PC-9 (cell line): Measurements from ENCODE around the gene RREB1. TPM values are rescaled to one million over a fixed set of nuclear protein-coding genes. Genes with fewer than 3 reads are reported as not detected.

Source experiments
- BruUV-seq: library from RNA; stranded (reverse); fragments of 400-500 nt; replicated peaks from 2 replicates; lab custom pipeline; 2021; lab: Mats Ljungman, UMichigan
- CTCF ChIA-PET: fragments of 300-600 bp; sonication (Branson Sonifier 250); formaldehyde crosslinking; loops from one replicate; lab custom pipeline; 2022; ENCODE audit warnings: antibody characterized with exemption; lab: Charles Lee
- POLR2A ChIA-PET: fragments of 300-600 bp; sonication (Branson Sonifier 250); formaldehyde crosslinking; loops from one replicate; lab custom pipeline; 2022; ENCODE audit warnings: antibody characterized with exemption; ENCODE audit not compliant: unreplicated experiment; lab: Charles Lee
- DNase-seq, 2 experiments: peaks; one replicate each; pipeline versions ENCODE4 v3.0.0 to v3.0.0-alpha.2; 2015 to 2022; ENCODE audit warnings: mixed read lengths in 1 of 2
- H2AFZ ChIP-seq: fragments of 200-600 bp; sonication (generic); 2 replicates; pipeline ENCODE4 v1.8.1; 2017; ENCODE audit warnings: antibody characterized with exemption
- H3F3A ChIP-seq: fragments of 200-600 bp; sonication (generic); 2 replicates; pipeline ENCODE4 v1.8.1; 2017; ENCODE audit warnings: antibody characterized with exemption, mild to moderate bottlenecking, low read depth; ENCODE audit not compliant: insufficient read depth
- H3K27ac ChIP-seq: fragments of 200-600 bp; sonication (generic); 2 replicates; pipeline ENCODE4 v1.6.1; 2016; ENCODE audit warnings: mixed run types
- H3K27me3 ChIP-seq: fragments of 200-600 bp; sonication (generic); 2 replicates; pipeline ENCODE4 v1.6.1; 2016; ENCODE audit warnings: low read depth, mixed run types; ENCODE audit not compliant: insufficient read depth
- H3K36me3 ChIP-seq: fragments of 200-600 bp; sonication (generic); 2 replicates; pipeline ENCODE4 v1.6.1; 2016; ENCODE audit warnings: low read depth, mixed run types
- H3K4me1 ChIP-seq: fragments of 200-600 bp; sonication (generic); replicated peaks from 2 replicates; pipeline ENCODE4 v1.6.1; 2016; ENCODE audit warnings: mixed run types; ENCODE audit not compliant: insufficient read depth
- H3K4me2 ChIP-seq: fragments of 200-600 bp; sonication (generic); 2 replicates; pipeline ENCODE4 v1.6.1; 2017; ENCODE audit warnings: mixed run types
- H3K4me3 ChIP-seq: fragments of 200-600 bp; sonication (generic); 2 replicates; pipeline ENCODE4 v1.6.1; 2016; ENCODE audit warnings: mixed run types
- H3K79me2 ChIP-seq: fragments of 200-600 bp; sonication (generic); 2 replicates; pipeline ENCODE4 v1.6.1; 2017; ENCODE audit warnings: low read depth, mixed run types
- H3K9me2 ChIP-seq: fragments of 200-600 bp; sonication (generic); 2 replicates; pipeline ENCODE4 v1.8.1; 2017; ENCODE audit warnings: mild to moderate bottlenecking; ENCODE audit not compliant: insufficient read depth
- H3K9me3 ChIP-seq: fragments of 200-600 bp; sonication (generic); 2 replicates; pipeline ENCODE4 v1.8.1; 2016; ENCODE audit warnings: low read depth; ENCODE audit not compliant: insufficient read depth
- H4K20me1 ChIP-seq: fragments of 200-600 bp; sonication (generic); 2 replicates; pipeline ENCODE4 v1.8.1; 2017; ENCODE audit not compliant: insufficient read depth
- EZH2 ChIP-seq: fragments of 200-600 bp; sonication (generic); IDR thresholded peaks from 2 replicates; pipeline ENCODE4 v1.8.0; 2017; ENCODE audit warnings: antibody characterized with exemption, low read depth
- intact Hi-C: fragments of 100-400 bp; cut with micrococcal nuclease; formaldehyde crosslinking; loops from one replicate; pipeline ENCODE4 v1.10.0; 2022; ENCODE audit not compliant: unreplicated experiment
- total RNA-seq: library from RNA; stranded (reverse); gene quantifications from 2 replicates; pipeline ENCODE4 v1.2.3, GENCODE V29; 2021
- TF ChIP-seq, protein P1 (sequence below): fragments of 200-600 bp; sonication (generic); conservative IDR thresholded peaks from 2 replicates; pipeline ENCODE4 v1.6.1; 2017; ENCODE audit warnings: mixed run types, antibody characterized with exemption, mild to moderate bottlenecking, moderate library complexity

The RREB1 gene
- total RNA-seq, 1 experiment from 2014 or later, result 38.4 TPM

DNA sequence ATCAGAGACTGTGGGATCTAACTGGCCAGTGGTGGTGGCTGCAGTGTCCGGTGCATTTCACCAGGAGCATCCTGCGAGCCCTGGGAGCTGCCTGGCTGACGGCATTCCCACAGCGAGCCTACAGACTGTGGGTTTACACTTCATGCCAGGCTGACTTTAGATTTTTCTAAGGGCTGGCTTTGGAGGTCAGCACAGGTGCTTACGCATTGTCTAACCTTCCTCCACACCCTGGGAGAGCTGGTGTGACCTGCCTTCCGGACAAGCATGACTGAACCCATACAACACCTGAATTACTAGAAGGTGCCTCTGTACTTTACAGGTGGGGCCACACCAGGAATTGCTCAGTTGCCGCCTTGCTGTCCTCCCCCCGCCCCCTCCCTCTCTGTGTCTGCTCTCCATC lies 96.2 kb downstream of the RREB1 start:
- no TSS peak for BruUV-seq
- Histone ChIP-seq H3K27ac (no peak overlapping the region), H3K4me3 (no peak overlapping the region), H3F3A (peaks cover 19% of the 10 kb centered on the region; the same call in 1 of the 2 replicates), H3K27me3 (no peaks in the 10 kb centered on the region), H2AFZ (no peak overlapping the region), H3K9me3 (no peaks in the 10 kb centered on the region), H3K9me2 (no peaks in the 10 kb centered on the region), H4K20me1 (no peaks in the 10 kb centered on the region), H3K36me3 (0 out of 2 replicates have a peak, but pooled peaks cover 4% of the 10 kb centered on the region), H3K79me2 (0 out of 2 replicates have a peak, but pooled peaks cover 9% of the 10 kb centered on the region), H3K4me1 (peaks cover 32% of the 10 kb centered on the region), H3K4me2 (no peak overlapping the region)
- ChIA-PET POLR2A (no interaction called here), CTCF (no interaction called here)
- intact Hi-C loops, result loop anchor here (5.0 kb wide), 1 partner anchor 33 kb away; no protein-coding TSS in a partner anchor
- no peak for TF ChIP-seq EZH2
- TF ChIP-seq, protein P1, sequence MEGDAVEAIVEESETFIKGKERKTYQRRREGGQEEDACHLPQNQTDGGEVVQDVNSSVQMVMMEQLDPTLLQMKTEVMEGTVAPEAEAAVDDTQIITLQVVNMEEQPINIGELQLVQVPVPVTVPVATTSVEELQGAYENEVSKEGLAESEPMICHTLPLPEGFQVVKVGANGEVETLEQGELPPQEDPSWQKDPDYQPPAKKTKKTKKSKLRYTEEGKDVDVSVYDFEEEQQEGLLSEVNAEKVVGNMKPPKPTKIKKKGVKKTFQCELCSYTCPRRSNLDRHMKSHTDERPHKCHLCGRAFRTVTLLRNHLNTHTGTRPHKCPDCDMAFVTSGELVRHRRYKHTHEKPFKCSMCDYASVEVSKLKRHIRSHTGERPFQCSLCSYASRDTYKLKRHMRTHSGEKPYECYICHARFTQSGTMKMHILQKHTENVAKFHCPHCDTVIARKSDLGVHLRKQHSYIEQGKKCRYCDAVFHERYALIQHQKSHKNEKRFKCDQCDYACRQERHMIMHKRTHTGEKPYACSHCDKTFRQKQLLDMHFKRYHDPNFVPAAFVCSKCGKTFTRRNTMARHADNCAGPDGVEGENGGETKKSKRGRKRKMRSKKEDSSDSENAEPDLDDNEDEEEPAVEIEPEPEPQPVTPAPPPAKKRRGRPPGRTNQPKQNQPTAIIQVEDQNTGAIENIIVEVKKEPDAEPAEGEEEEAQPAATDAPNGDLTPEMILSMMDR, result no peak
- DNase-seq, result no peak

DNA sequence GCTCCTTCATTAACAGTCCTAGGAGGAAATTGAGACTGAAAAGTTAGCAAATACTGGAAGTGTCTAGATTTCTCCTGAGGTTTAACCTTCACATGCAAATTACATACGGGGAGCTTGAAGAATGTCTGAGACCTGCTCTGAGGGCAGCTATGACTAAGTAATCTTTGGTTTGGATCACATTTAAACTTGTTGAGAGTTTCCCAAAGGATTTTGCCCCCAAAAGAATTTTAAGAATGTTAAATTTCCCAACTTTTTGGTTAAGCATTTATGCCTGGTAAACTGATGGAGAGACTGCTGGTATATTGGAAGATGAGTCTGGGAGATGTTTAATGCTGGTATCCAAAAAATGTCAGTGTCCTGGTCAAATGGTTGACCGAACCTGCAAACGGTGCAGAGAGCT lies 97.0 kb downstream of the RREB1 start:
- Histone ChIP-seq H4K20me1 (no peaks in the 10 kb centered on the region), H3K9me3 (no peaks in the 10 kb centered on the region), H3K4me2 (no peak overlapping the region), H3K9me2 (no peaks in the 10 kb centered on the region), H3K27ac (no peak overlapping the region), H3K4me1 (peaks cover 24% of the 10 kb centered on the region), H3K4me3 (no peak overlapping the region), H3K27me3 (no peaks in the 10 kb centered on the region), H2AFZ (no peak overlapping the region), H3K36me3 (0 out of 2 replicates have a peak, but pooled peaks cover 4% of the 10 kb centered on the region), H3F3A (peaks cover 19% of the 10 kb centered on the region; the same call in 1 of the 2 replicates), H3K79me2 (0 out of 2 replicates have a peak, but pooled peaks cover 8% of the 10 kb centered on the region)
- CTCF ChIA-PET, result no interaction called here
- no peak for DNase-seq
- intact Hi-C loops, result loop anchor here (5.0 kb wide), 1 partner anchor 33 kb away; no protein-coding TSS in a partner anchor
- POLR2A ChIA-PET, result no interaction called here
- TF ChIP-seq, protein P1, result no peak
- no peak for TF ChIP-seq EZH2
- no TSS peak for BruUV-seq

DNA sequence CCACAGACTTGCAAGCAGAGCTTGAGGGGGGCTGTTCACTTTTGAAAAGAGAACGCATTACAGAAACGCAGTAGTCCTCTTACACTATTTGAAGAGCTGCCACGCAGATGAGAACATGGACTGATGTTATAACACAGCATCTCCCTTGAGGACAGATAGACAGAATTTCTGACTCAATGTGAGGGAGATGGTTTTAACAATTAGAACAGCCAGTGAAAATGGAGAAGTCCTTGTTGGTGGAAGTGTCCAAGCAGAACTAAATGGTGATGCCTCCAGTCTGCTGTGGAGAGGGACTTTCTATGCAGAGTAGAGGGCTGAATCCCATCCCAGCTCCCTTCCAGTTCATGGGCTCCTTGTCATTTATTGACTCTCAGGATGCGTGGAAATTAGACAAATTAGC lies 100.0 kb downstream of the RREB1 start:
- CTCF ChIA-PET, result no interaction called here
- H3K4me1 ChIP-seq, result no peaks in the 10 kb centered on the region

More for the DNA sequence above, 100.0 kb downstream of the RREB1 start:
- Histone ChIP-seq H2AFZ (no peak overlapping the region), H4K20me1 (no peaks in the 10 kb centered on the region), H3K4me3 (no peak overlapping the region), H3K36me3 (no peaks in the 10 kb centered on the region), H3K27ac (no peak overlapping the region), H3K4me2 (no peak overlapping the region), H3K79me2 (0 out of 2 replicates have a peak, but pooled peaks cover 6% of the 10 kb centered on the region), H3K9me2 (no peaks in the 10 kb centered on the region), H3K9me3 (no peaks in the 10 kb centered on the region), H3F3A (no peaks in the 10 kb centered on the region), H3K27me3 (no peaks in the 10 kb centered on the region)
- no TSS peak for BruUV-seq
- TF ChIP-seq, protein P1, result no peak
- no peak for TF ChIP-seq EZH2
- DNase-seq, result no peak
- intact Hi-C loops, result no loop called here
- POLR2A ChIA-PET, result no interaction called here
